HUDEP-2 (cell line): Measurements from ENCODE around the gene CHST10.

Experiments used
- DNase-seq, 76 experiments: peaks; one replicate each; lab custom pipeline; 2025; ENCODE audit not compliant: unreplicated experiment in 76 of 76; lab: John Stamatoyannopoulos, UW

Gene CHST10

DNA sequence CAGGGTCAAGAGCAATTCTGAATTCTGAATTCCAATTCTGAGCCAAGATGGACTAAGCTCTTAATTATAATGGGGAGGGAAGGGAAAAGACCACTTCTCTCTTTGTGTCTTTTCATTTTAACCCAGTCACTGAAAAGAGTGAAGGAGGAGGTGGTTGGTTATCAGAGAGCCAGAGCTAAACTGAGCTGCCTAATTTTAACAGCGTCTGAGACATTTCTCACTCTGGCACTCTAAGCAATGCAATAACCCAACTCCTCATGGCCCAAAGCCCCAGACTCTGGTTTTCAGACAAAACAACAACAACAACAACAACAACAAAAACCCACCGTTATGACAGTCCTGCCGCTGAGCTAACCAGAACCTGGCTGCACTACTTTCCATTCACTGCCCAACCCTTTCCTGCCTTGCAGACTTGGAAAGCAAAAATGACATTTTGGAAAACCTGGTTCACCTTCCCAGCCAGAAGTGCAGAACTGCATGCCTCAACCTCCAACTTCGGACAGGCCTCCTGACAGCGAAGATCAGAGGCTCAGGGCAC lies 1.0 kb downstream of the CHST10 start:
- DNase-seq, result peak in 4 of 76 experiments; percentile 11 to 27 (median 13)

DNA sequence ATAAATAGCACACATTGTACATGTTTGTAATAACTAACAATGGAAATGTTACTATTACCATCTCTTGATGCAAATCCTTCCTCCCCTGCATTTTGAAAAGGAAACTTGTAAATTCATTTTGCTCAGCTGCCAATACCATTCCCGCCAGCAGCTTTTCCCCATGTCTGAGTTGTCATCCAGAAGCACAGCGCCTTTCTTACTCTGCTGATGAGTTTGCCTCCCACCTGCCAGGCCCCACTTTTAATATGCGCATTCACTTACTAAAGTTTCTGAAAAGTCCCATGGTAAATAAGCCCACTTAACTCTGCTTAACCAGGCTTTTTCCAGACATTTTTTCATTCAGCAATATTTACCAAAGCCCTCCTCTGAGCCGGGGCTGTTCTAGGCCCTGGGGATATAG lies 3.9 kb downstream of the CHST10 start:
- DNase-seq, result no peak

DNA sequence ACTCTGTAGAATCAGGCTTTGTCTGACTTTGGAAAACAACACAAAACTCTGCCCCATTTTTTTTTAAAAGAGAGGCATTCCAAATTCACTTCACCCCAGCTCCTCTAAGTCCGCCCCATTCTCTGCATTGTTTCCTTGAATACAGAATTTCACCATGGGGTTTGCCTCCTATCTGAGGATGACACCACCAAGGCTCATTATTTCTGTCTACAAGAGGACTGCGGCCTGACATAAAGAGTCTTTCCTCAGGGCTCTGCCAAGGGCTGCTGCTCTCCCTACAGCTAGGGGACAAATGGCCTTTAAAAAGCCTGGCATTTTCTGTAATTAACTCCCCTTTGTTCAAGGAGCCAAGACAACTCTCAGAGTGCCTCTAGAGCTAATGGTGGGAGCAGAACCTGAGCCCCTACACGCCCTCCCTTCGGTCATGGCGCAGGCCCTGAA lies 4.6 kb downstream of the CHST10 start:
- no peak for DNase-seq

GRCh38 chr2:100412466-100412865 lies 5.0 kb downstream of the CHST10 start:
- DNase-seq, result no peak

DNA sequence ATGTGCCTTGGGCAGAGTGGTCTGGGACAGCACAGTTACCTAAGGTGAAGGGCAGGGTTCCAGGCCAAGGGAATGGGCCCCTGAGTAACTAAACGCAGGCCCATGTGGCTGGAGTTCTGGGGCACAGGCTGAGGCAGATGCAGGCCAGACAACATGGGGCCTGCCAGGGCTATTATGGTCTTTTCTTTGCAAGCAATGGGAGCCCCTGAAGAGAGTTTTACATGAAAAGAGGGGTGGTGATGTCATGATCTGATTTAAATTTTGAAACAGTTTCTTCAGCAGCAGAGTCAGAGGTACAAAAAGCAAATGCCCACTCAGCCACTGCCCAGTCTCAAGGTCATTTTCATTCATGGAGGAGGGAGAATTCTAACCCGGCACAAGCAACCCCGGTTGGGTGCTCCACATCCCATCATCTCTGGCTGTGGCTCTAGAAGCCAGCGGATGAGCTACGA lies 5.6 kb downstream of the CHST10 start:
- DNase-seq, result no peak

GRCh38 chr2:100409975-100410647 lies 7.4 kb downstream of the CHST10 start:
- DNase-seq, result no peak

GRCh38 chr2:100409461-100409860 lies 8.0 kb downstream of the CHST10 start:
- no peak for DNase-seq

- DNase-seq, result no peak
Observed at GRCh38 chr2:100408941-100409340, 8.5 kb downstream of the CHST10 start.

- no peak for DNase-seq
Observed at GRCh38 chr2:100408104-100408503, 9.4 kb downstream of the CHST10 start.

DNA sequence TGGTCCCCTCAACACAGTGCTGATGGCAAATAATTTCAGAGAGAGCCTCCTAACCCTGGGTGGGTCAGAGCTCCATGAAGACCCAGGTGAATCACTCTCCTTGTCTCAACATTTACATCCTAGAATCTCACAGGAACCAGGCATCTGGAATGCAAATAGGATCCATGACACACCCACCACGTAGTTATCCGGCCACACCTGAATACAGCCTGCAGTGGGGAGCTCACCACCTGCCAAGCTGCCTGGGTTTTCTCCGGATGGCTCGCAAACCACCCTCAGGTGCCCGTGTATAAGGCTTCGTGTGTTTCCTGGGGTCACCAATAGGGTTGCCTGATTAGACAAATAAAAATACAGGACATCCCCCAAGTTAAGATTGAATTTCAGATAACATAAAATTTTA lies 9.9 kb downstream of the CHST10 start:
- no peak for DNase-seq

DNA sequence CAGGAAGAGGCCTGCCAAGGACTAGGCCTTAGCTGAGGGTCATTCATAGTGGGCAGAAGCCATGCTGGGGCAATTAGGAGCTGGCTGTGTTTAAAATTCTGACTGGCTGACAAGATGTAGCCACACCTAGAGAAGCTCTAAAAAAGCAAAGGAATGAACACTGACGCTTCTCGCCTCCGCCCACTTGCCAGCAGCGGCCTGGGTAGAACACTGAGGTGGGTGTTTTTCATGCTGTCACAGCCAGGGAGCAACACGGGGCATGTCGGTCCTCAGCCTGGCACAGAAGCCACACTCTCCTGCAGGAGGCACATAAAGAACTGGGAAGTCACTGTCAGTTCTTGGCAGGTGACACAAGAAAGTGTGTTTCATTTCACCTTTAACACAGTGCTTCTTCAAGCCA lies 10.4 kb downstream of the CHST10 start:
- no peak for DNase-seq

DNA sequence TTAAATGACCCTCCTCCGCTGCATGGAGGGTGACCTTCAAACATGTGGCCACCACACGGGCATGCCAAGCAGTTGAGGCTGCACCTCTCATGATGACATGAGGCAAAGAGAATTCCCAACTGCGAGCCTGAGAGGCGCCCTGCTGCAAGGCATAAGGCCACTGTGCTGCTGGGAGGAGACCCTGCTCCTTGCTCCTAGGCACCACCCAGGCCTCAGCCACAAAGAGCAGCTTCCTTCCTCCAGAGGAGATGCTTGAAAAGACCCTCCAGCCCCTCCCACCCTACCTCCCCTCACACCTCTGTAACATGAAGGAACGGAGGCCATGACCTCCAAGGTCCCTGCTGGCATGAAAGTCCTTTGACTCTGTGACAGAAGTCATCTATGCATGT lies 11.4 kb downstream of the CHST10 start:
- no peak for DNase-seq

DNA sequence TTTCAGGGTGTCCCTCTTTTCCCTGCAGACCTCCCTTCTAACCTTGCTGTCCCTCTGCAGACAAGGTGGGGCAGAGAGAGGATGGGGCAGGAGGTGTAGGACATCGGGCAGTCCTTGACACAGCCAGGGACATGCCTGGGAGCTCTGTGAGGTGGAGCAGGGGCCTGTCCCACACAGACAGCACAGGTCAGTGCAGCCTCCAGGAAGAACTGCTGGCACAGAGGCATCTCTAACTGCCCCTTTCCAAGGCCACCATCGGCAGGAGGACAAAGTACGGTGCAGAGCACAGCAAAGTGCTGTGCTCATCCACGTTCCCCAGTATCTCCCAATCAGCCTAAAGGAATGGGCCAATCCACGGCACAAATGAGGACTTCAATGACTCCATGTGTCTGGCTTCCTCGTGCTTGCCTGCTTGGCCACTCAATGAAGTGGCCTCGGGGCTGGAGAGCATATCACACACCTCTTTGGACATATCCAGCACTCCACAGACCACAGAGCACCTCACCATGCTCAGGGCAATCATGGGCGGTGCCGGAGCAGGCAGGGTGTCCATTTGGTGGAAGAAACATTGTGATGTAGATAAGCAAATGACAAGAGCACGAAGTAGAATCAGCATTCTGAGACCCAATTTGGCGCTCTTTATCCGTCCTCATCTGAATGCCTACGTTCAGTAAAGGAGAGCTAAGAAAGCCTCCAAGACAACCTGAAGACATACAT lies 11.9 kb downstream of the CHST10 start:
- no peak for DNase-seq

- no peak for DNase-seq
Observed at GRCh38 chr2:100404411-100404810, 13.1 kb downstream of the CHST10 start.

GRCh38 chr2:100403722-100404121 lies 13.7 kb downstream of the CHST10 start:
- DNase-seq, result no peak

GRCh38 chr2:100401268-100401667 lies 16.2 kb downstream of the CHST10 start:
- DNase-seq, result no peak

DNA sequence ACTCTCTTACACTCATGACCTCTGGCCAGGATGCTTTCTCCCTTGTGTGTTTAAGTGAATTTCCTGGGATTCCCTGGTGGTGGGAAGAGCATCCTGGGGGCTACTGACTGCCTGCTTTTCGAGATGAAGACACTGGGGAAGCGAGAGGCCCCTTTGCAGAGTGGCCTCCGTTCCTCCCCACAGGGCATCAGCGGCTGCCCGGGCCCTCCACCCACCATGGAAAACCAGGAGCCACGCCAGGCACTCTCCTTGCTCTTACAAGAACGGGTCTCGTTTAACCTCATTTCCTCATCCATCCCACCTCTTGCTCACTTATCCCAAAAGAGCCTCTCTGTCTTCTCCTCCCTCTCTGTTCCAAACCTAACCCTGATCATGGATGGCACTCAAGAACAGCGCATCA lies 17.8 kb downstream of the CHST10 start:
- DNase-seq, result no peak

- DNase-seq, result no peak
Observed at GRCh38 chr2:100397976-100398375, 19.5 kb downstream of the CHST10 start.

GRCh38 chr2:100397118-100397860 lies 20.2 kb downstream of the CHST10 start:
- no peak for DNase-seq

DNA sequence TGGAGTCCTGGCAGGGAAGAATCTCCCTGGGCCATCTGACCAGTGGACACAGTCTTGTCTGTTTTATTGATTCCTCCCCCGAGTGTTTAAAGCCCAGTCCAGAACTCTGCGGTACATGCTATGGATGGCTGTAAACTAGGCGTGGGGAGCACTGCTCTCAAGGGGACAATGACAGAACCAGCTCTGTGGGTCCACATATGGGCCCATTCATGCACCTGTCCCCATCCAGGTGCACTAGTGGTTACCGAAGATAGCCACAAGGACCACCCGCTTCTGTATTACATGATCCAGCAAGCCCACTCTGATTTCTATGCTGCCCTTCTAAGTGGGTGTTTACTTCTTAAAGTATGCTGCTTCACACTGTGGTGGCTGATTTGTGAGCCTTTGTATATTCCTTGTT lies 21.0 kb downstream of the CHST10 start:
- DNase-seq, result no peak
